HepG2 (cell line): ENCODE data around the gene SPNS1. TPM values are rescaled to one million over a fixed set of nuclear protein-coding genes. Genes with fewer than 3 reads are reported as not detected.

ENCODE experiments used
- ARID2 ChIP-seq: sonication (generic); formaldehyde crosslinking; IDR thresholded peaks from 2 replicates; pipeline ENCODE4 v1.8.1; 2022; ENCODE audit warnings: mild to moderate bottlenecking, missing genetic modification reagents, borderline replicate concordance
- ARNT ChIP-seq: fragments of 450-650 bp; IDR thresholded peaks from 2 replicates; pipeline ENCODE4 v1.6.1; 2017
- CCAR2 ChIP-seq: fragments of 200-400 bp; formaldehyde crosslinking; optimal IDR thresholded peaks from 2 replicates; pipeline ENCODE3; 2018; ENCODE audit warnings: low read depth, mild to moderate bottlenecking, low read length, moderate library complexity
- FIP1L1 ChIP-seq: fragments of 200-400 bp; formaldehyde crosslinking; IDR thresholded peaks from 2 replicates; pipeline ENCODE4 v1.6.1; 2018; ENCODE audit warnings: low read depth, mild to moderate bottlenecking, low read length, moderate library complexity, borderline replicate concordance; ENCODE audit not compliant: insufficient read depth
- GTF2F1 ChIP-seq: fragments of 150-350 bp; IDR thresholded peaks from 2 replicates; pipeline ENCODE4 v1.6.1; 2014; ENCODE audit warnings: low read length
- HMGA1 ChIP-seq: sonication (generic); formaldehyde crosslinking; conservative IDR thresholded peaks from 2 replicates; pipeline ENCODE4 v1.4.0; 2020; ENCODE audit warnings: missing genetic modification reagents
- MEF2D ChIP-seq: sonication (generic); formaldehyde crosslinking; IDR thresholded peaks from 2 replicates; pipeline ENCODE4 v1.5.1; 2020; ENCODE audit warnings: mild to moderate bottlenecking, missing genetic modification reagents
- MIER2 ChIP-seq: IDR thresholded peaks from 2 replicates; pipeline ENCODE4 v1.6.1; 2016; ENCODE audit warnings: missing biosample characterization, missing genetic modification reagents
- MLLT10 ChIP-seq: sonication (generic); formaldehyde crosslinking; IDR thresholded peaks from 2 replicates; pipeline ENCODE4 v1.4.0; 2020; ENCODE audit warnings: missing genetic modification reagents
- MTA1 ChIP-seq: sonication (generic); formaldehyde crosslinking; IDR thresholded peaks from 2 replicates; pipeline ENCODE4 v1.4.0; 2020; ENCODE audit warnings: missing genetic modification reagents, mild to moderate bottlenecking, borderline replicate concordance
- PAF1 ChIP-seq: IDR thresholded peaks from 2 replicates; pipeline ENCODE4 v1.6.1; 2016; ENCODE audit warnings: missing genetic modification reagents, missing compliant biosample characterization
- PRMT3 ChIP-seq: sonication (generic); formaldehyde crosslinking; IDR thresholded peaks from 2 replicates; pipeline ENCODE4 v1.8.1; 2022; ENCODE audit warnings: low read depth, mild to moderate bottlenecking, moderate library complexity, missing genetic modification reagents, borderline replicate concordance
- SP4 ChIP-seq: sonication (generic); formaldehyde crosslinking; IDR thresholded peaks from 2 replicates; pipeline ENCODE4 v1.8.1; 2023; ENCODE audit warnings: mild to moderate bottlenecking, missing genetic modification reagents
- SYNCRIP ChIP-seq: fragments of 200-400 bp; formaldehyde crosslinking; IDR thresholded peaks from 2 replicates; pipeline ENCODE4 v1.6.1; 2018; ENCODE audit warnings: mild to moderate bottlenecking, low read depth, low read length; ENCODE audit not compliant: insufficient read depth
- ZNF230 ChIP-seq: sonication (generic); formaldehyde crosslinking; IDR thresholded peaks from 2 replicates; pipeline ENCODE4 v1.4.0; 2020; ENCODE audit warnings: mild to moderate bottlenecking, missing genetic modification reagents
- ZNF660 ChIP-seq: sonication (generic); formaldehyde crosslinking; IDR thresholded peaks from 2 replicates; pipeline ENCODE4 v1.5.1; 2020; ENCODE audit warnings: mild to moderate bottlenecking, low read depth, missing genetic modification reagents, borderline replicate concordance
- ZSCAN30 ChIP-seq: sonication (generic); formaldehyde crosslinking; IDR thresholded peaks from 2 replicates; pipeline ENCODE4 v1.5.0; 2020; ENCODE audit warnings: mild to moderate bottlenecking, missing genetic modification reagents
- polyA plus RNA-seq, 8 experiments: library from polyadenylated mRNA; depleted of rRNA in 3 of 8; stranded (reverse) in 7 of 8; unstranded in 1 of 8; fragments of >200 nt; fragmentation: Illumina TruSeq in 4 of 8; extraction: Trizol in 4 of 8; gene quantifications; 2 replicates each; pipeline versions ENCODE4 v1.2.1 to v1.2.3, GENCODE V29; 2011 to 2016; ENCODE audit warnings: low read depth in 4 of 8, missing spikeins in 1 of 8, mixed read lengths in 1 of 8; ENCODE audit not compliant: insufficient read depth in 1 of 8
- total RNA-seq, 5 experiments: library from RNA; depleted of rRNA; stranded (reverse); fragments of >200 nt; fragmentation: Illumina TruSeq; extraction: Trizol; gene quantifications; 2 replicates each; pipeline ENCODE4 v1.2.3, GENCODE V29; 2016; ENCODE audit warnings: low read depth in 1 of 5
- TF ChIP-seq, protein P1 (sequence below): sonication (generic); formaldehyde crosslinking; IDR thresholded peaks from 2 replicates; pipeline ENCODE4 v1.5.0; 2020; ENCODE audit warnings: missing genetic modification reagents, mild to moderate bottlenecking, borderline replicate concordance
- TF ChIP-seq, protein P2 (sequence below): sonication (generic); formaldehyde crosslinking; IDR thresholded peaks from 2 replicates; pipeline ENCODE4 v1.4.0; 2020; ENCODE audit warnings: missing genetic modification reagents, borderline replicate concordance
- TF ChIP-seq, protein P3 (sequence below): sonication (generic); formaldehyde crosslinking; IDR thresholded peaks from 2 replicates; pipeline ENCODE4 v1.4.0; 2020; ENCODE audit warnings: mild to moderate bottlenecking, missing genetic modification reagents, borderline replicate concordance
- TF ChIP-seq, protein P4 (sequence below): sonication (generic); formaldehyde crosslinking; IDR thresholded peaks from 2 replicates; pipeline ENCODE4 v1.4.0; 2020; ENCODE audit warnings: missing genetic modification reagents
- TF ChIP-seq, protein P5 (sequence below): sonication (generic); formaldehyde crosslinking; IDR thresholded peaks from 2 replicates; pipeline ENCODE4 v1.9.0; 2021; ENCODE audit warnings: missing genetic modification reagents, borderline replicate concordance

The SPNS1 gene
- total and polyA plus RNA-seq, 2 of the 13 experiments (the other 11 are each of a cell fraction or from before 2014, with no cell fraction given): 25.6 to 38.8 TPM

DNA sequence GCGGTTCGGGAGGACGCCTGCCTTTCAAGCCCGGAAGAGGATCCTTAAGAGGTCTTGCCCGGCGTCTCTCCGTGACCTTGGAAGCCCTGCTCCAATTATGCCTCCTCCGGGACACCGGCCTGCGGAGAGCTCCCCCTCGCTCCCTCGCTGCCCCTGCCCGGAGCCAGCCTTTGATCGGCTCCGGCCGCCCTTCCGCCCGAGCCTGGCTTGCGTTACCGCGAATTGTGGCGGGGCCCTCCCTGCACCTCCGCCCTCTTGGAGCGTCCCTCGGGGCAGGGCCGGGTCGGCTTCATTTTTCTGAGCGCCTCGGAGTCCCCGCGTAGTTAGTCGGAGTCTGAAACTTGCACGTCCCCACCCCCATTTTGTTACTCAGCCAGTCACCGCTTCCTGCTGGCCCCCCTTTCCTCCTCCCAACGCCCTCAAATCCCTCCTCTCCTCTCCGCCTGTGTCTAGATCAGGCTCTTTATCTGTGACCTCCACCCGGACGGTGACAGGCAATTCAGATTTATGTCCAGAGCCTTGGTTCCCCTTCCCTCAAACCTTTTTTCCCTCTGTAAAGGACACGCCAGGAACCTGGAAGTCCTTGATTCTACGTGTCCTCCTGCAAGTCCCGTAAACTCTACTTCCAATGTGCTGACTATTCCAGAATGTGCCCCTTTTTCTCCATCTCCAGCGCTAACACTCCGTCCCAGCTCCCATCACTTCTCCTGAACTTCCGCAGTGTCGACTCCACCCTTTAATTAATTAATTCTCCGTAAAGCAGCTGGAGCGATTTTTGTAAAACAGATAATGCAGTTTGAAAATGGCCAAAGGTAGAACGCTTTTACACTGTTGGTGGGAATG is 49.0 kb upstream of the SPNS1 start (continued):
- TF ChIP-seq, protein P1, sequence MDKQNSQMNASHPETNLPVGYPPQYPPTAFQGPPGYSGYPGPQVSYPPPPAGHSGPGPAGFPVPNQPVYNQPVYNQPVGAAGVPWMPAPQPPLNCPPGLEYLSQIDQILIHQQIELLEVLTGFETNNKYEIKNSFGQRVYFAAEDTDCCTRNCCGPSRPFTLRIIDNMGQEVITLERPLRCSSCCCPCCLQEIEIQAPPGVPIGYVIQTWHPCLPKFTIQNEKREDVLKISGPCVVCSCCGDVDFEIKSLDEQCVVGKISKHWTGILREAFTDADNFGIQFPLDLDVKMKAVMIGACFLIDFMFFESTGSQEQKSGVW (CRISPR knock-in tag): no peak
- TF ChIP-seq ZNF660 (CRISPR knock-in tag) (0 out of 2 replicates have a peak, but pooled peaks have one; percentile 79), FIP1L1 (no peak), ARNT (no peak), PRMT3 (CRISPR knock-in tag) (no peak), PAF1 (CRISPR knock-in tag) (no peak), MLLT10 (CRISPR knock-in tag) (no peak), GTF2F1 (no peak), ZNF230 (0 out of 2 replicates have a peak, but pooled peaks have one; percentile 27), ZSCAN30 (CRISPR knock-in tag) (no peak), HMGA1 (no peak), SP4 (CRISPR knock-in tag) (no peak), MTA1 (CRISPR knock-in tag) (0 out of 2 replicates have a peak, but pooled peaks have one; percentile 77), MEF2D (CRISPR knock-in tag) (no peak; the same call in 1 of the 2 replicates), ARID2 (CRISPR knock-in tag) (no peak), MIER2 (CRISPR knock-in tag) (0 out of 2 replicates have a peak, but pooled peaks have one; percentile 19), CCAR2 (no peak), SYNCRIP (no peak)
- TF ChIP-seq, protein P2, sequence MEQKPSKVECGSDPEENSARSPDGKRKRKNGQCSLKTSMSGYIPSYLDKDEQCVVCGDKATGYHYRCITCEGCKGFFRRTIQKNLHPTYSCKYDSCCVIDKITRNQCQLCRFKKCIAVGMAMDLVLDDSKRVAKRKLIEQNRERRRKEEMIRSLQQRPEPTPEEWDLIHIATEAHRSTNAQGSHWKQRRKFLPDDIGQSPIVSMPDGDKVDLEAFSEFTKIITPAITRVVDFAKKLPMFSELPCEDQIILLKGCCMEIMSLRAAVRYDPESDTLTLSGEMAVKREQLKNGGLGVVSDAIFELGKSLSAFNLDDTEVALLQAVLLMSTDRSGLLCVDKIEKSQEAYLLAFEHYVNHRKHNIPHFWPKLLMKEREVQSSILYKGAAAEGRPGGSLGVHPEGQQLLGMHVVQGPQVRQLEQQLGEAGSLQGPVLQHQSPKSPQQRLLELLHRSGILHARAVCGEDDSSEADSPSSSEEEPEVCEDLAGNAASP (CRISPR knock-in tag): no peak
- TF ChIP-seq, protein P3, sequence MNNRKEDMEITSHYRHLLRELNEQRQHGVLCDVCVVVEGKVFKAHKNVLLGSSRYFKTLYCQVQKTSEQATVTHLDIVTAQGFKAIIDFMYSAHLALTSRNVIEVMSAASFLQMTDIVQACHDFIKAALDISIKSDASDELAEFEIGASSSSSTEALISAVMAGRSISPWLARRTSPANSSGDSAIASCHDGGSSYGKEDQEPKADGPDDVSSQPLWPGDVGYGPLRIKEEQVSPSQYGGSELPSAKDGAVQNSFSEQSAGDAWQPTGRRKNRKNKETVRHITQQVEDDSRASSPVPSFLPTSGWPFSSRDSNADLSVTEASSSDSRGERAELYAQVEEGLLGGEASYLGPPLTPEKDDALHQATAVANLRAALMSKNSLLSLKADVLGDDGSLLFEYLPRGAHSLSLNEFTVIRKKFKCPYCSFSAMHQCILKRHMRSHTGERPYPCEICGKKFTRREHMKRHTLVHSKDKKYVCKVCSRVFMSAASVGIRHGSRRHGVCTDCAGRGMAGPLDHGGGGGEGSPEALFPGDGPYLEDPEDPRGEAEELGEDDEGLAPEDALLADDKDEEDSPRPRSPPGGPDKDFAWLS: no peak
- TF ChIP-seq, protein P4, sequence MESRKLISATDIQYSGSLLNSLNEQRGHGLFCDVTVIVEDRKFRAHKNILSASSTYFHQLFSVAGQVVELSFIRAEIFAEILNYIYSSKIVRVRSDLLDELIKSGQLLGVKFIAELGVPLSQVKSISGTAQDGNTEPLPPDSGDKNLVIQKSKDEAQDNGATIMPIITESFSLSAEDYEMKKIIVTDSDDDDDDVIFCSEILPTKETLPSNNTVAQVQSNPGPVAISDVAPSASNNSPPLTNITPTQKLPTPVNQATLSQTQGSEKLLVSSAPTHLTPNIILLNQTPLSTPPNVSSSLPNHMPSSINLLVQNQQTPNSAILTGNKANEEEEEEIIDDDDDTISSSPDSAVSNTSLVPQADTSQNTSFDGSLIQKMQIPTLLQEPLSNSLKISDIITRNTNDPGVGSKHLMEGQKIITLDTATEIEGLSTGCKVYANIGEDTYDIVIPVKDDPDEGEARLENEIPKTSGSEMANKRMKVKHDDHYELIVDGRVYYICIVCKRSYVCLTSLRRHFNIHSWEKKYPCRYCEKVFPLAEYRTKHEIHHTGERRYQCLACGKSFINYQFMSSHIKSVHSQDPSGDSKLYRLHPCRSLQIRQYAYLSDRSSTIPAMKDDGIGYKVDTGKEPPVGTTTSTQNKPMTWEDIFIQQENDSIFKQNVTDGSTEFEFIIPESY: no peak
- TF ChIP-seq, protein P5, sequence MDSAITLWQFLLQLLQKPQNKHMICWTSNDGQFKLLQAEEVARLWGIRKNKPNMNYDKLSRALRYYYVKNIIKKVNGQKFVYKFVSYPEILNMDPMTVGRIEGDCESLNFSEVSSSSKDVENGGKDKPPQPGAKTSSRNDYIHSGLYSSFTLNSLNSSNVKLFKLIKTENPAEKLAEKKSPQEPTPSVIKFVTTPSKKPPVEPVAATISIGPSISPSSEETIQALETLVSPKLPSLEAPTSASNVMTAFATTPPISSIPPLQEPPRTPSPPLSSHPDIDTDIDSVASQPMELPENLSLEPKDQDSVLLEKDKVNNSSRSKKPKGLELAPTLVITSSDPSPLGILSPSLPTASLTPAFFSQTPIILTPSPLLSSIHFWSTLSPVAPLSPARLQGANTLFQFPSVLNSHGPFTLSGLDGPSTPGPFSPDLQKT (CRISPR knock-in tag): no peak
